22Rv1 (cell line): ENCODE data around the gene MYO1D.

ENCODE experiments used
- ZFX ChIP-seq: fragments of 450-650 bp; IDR thresholded peaks from 2 replicates; pipeline ENCODE4 v1.6.1; 2017; ENCODE audit warnings: antibody characterized with exemption, borderline replicate concordance
- TF ChIP-seq, protein P1 (sequence below): fragments of 450-650 bp; IDR thresholded peaks from 2 replicates; pipeline ENCODE4 v1.5.1; 2017; ENCODE audit warnings: mild to moderate bottlenecking

DNA sequence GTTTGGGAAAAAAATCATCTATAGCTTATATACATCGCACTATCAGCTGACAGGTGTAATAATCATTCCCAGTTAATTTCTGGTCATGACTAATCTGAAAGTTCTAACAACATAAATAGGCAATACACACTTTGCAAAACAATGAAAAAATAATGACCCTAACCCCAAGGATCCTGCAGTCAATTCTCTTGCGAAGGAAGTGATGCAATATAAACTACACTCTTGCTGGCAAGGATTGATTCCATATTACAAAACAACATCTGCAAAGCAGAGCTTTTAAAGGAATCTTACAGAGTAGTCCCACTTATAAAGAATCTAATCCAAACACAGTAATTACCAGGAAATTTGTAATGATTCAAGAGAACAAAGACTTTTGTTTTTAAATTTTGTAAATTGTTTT lies 73.4 kb downstream of the MYO1D start:
- TF ChIP-seq ZFX, result no peak
- TF ChIP-seq, protein P1, sequence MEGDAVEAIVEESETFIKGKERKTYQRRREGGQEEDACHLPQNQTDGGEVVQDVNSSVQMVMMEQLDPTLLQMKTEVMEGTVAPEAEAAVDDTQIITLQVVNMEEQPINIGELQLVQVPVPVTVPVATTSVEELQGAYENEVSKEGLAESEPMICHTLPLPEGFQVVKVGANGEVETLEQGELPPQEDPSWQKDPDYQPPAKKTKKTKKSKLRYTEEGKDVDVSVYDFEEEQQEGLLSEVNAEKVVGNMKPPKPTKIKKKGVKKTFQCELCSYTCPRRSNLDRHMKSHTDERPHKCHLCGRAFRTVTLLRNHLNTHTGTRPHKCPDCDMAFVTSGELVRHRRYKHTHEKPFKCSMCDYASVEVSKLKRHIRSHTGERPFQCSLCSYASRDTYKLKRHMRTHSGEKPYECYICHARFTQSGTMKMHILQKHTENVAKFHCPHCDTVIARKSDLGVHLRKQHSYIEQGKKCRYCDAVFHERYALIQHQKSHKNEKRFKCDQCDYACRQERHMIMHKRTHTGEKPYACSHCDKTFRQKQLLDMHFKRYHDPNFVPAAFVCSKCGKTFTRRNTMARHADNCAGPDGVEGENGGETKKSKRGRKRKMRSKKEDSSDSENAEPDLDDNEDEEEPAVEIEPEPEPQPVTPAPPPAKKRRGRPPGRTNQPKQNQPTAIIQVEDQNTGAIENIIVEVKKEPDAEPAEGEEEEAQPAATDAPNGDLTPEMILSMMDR, result no peak
